GM18505 (cell line): ENCODE results near the gene ZNF575.

ENCODE experiments used
- ATAC-seq: cut with Tn5 transposase; IDR thresholded peaks from one replicate; pipeline ENCODE4 v1.9.1; 2021; ENCODE audit not compliant: unreplicated experiment
- POLR2A ChIP-seq: IDR thresholded peaks from 4 replicates; pipeline ENCODE4 v1.6.1; 2011; ENCODE audit warnings: borderline replicate concordance; ENCODE audit not compliant: insufficient read depth, insufficient read length; ENCODE audit errors: extremely low read depth

Gene ZNF575

GRCh38 chr19:43532962-43533545, at the start of gene ZNF575:
ZNF575 (plus strand) TSS chr19:43533188; CDS start chr19:43534423, 1,235 bp downstream.
- ATAC-seq = peak; percentile 54
- peak; percentile 58 for TF ChIP-seq POLR2A

GRCh38 chr19:43483281-43483680, 49.7 kb upstream of the ZNF575 start:
- ATAC-seq = no peak
- TF ChIP-seq POLR2A = no peak

- no peak for ATAC-seq
- TF ChIP-seq POLR2A = no peak
Observed at GRCh38 chr19:43485951-43486350, 47.0 kb upstream of the ZNF575 start.

GRCh38 chr19:43486412-43486811, 46.6 kb upstream of the ZNF575 start:
- no peak for ATAC-seq
- no peak for TF ChIP-seq POLR2A

- ATAC-seq = no peak
- no peak for TF ChIP-seq POLR2A
Observed at GRCh38 chr19:43488179-43488578, 44.8 kb upstream of the ZNF575 start.

GRCh38 chr19:43489310-43489709, 43.7 kb upstream of the ZNF575 start:
- no peak for ATAC-seq
- TF ChIP-seq POLR2A = no peak

- TF ChIP-seq POLR2A = no peak
- ATAC-seq = no peak
Observed at GRCh38 chr19:43489979-43490599, 42.9 kb upstream of the ZNF575 start.

GRCh38 chr19:43490759-43491158, 42.2 kb upstream of the ZNF575 start:
- ATAC-seq = no peak
- TF ChIP-seq POLR2A = no peak

- no peak for TF ChIP-seq POLR2A
Observed at GRCh38 chr19:43495082-43495481, 37.9 kb upstream of the ZNF575 start.

GRCh38 chr19:43496960-43497359, 36.0 kb upstream of the ZNF575 start:
- no peak for ATAC-seq
- no peak for TF ChIP-seq POLR2A

More at GRCh38 chr19:43495082-43495481, 37.9 kb upstream of the ZNF575 start:
- no peak for ATAC-seq

GRCh38 chr19:43498233-43498842, 34.6 kb upstream of the ZNF575 start:
- TF ChIP-seq POLR2A = no peak
- no peak for ATAC-seq

GRCh38 chr19:43499042-43499441, 33.9 kb upstream of the ZNF575 start:
- no peak for TF ChIP-seq POLR2A
- ATAC-seq = no peak

GRCh38 chr19:43501661-43502418, 31.1 kb upstream of the ZNF575 start:
- TF ChIP-seq POLR2A = no peak
- ATAC-seq = no peak
